OCI-LY7 (cell line): ENCODE measurements around the gene DIRAS1.

Source experiments
- EZH2phosphoT487 ChIP-seq: fragments of 200-600 bp; sonication (generic); IDR thresholded peaks from 2 replicates; pipeline ENCODE4 v1.6.1; 2018; ENCODE audit warnings: low read depth, borderline replicate concordance, mild to moderate bottlenecking, mixed run types, antibody characterized with exemption, low read length, moderate library complexity, mixed read lengths
- TF ChIP-seq, protein P1 (sequence below): fragments of 200-600 bp; sonication (generic); conservative IDR thresholded peaks from 2 replicates; pipeline ENCODE4 v1.5.1; 2014; ENCODE audit warnings: mild to moderate bottlenecking, antibody characterized with exemption, low read length, moderate library complexity, mixed read lengths

DNA sequence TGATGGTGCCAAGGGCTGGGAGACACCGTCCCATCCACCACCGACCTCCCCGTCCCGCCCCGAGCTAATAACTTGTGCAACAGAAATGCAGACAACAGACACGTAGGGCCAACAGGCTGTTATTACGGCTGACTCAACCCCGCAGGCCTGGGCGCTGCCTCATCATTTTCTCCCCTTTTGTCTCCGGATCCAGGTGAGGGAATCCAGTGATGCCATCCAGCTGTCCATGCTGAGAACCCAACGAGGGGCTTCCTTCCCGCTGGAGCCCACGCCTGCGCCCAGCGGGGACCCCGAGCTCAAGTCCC, 6.4 kb upstream of the DIRAS1 start:
- TF ChIP-seq, protein P1, sequence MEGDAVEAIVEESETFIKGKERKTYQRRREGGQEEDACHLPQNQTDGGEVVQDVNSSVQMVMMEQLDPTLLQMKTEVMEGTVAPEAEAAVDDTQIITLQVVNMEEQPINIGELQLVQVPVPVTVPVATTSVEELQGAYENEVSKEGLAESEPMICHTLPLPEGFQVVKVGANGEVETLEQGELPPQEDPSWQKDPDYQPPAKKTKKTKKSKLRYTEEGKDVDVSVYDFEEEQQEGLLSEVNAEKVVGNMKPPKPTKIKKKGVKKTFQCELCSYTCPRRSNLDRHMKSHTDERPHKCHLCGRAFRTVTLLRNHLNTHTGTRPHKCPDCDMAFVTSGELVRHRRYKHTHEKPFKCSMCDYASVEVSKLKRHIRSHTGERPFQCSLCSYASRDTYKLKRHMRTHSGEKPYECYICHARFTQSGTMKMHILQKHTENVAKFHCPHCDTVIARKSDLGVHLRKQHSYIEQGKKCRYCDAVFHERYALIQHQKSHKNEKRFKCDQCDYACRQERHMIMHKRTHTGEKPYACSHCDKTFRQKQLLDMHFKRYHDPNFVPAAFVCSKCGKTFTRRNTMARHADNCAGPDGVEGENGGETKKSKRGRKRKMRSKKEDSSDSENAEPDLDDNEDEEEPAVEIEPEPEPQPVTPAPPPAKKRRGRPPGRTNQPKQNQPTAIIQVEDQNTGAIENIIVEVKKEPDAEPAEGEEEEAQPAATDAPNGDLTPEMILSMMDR, result no peak
- TF ChIP-seq EZH2phosphoT487, result no peak
